SU-DHL-6 (cell line): ENCODE results near the gene SYNM.

Experiments used
- H2AFZ ChIP-seq: fragments of 200-600 bp; sonication (generic); 2 replicates; pipeline ENCODE4 v1.6.1; 2014; ENCODE audit warnings: low read depth, mild to moderate bottlenecking, moderate library complexity, mixed read lengths, antibody characterized with exemption, low read length; ENCODE audit not compliant: severe bottlenecking
- H3F3A ChIP-seq: fragments of 200-600 bp; shearing (Covaris generic); 2 replicates; pipeline ENCODE4 v1.6.0; 2016; ENCODE audit warnings: antibody characterized with exemption, mild to moderate bottlenecking; ENCODE audit not compliant: insufficient read depth
- H3K27ac ChIP-seq: fragments of 200-600 bp; sonication (generic); 2 replicates; pipeline ENCODE4 v1.5.1; 2016; ENCODE audit warnings: low read depth, mild to moderate bottlenecking, low read length, moderate library complexity, mixed read lengths
- H3K27me3 ChIP-seq: fragments of 200-600 bp; sonication (generic), shearing (Covaris generic); 2 replicates; pipeline ENCODE4 v1.6.0; 2014; ENCODE audit warnings: mild to moderate bottlenecking, low read length
- H3K36me3 ChIP-seq: fragments of 200-600 bp; sonication (generic); 2 replicates; pipeline ENCODE4 v1.6.1; 2014; ENCODE audit warnings: mild to moderate bottlenecking, low read length, mixed read lengths
- H3K4me2 ChIP-seq: fragments of 300-600, 200-600 bp; shearing (Covaris generic), sonication (generic); 2 replicates; pipeline ENCODE4 v1.6.0; 2014; ENCODE audit warnings: low read length, low read depth, mild to moderate bottlenecking; ENCODE audit not compliant: poor library complexity, severe bottlenecking
- H3K4me3 ChIP-seq: fragments of 200-600 bp; sonication (generic); 2 replicates; pipeline ENCODE4 v1.5.1; 2014; ENCODE audit warnings: antibody characterized with exemption, low read length, mild to moderate bottlenecking, mixed read lengths; ENCODE audit not compliant: insufficient read depth, poor library complexity, severe bottlenecking
- H3K79me2 ChIP-seq: fragments of 200-600 bp; sonication (generic); 2 replicates; pipeline ENCODE4 v1.6.1; 2014; ENCODE audit warnings: mild to moderate bottlenecking, low read length, moderate library complexity; ENCODE audit not compliant: insufficient read depth
- H3K9ac ChIP-seq: fragments of 200-600 bp; sonication (generic); 2 replicates; pipeline ENCODE4 v1.7.0; 2014; ENCODE audit warnings: mild to moderate bottlenecking, low read length
- H3K9me2 ChIP-seq: fragments of 200-600 bp; sonication (generic); replicated peaks from 2 replicates; pipeline ENCODE4 v1.6.1; 2014; ENCODE audit warnings: low read length; ENCODE audit not compliant: insufficient read depth
- H3K9me3 ChIP-seq: fragments of 200-600 bp; sonication (generic); 2 replicates; pipeline ENCODE4 v1.6.1; 2014; ENCODE audit warnings: low read length, mixed read lengths; ENCODE audit not compliant: insufficient read depth
- H4K20me1 ChIP-seq: fragments of 200-600 bp; sonication (generic); 2 replicates; pipeline ENCODE4 v1.6.1; 2014; ENCODE audit warnings: low read depth, mild to moderate bottlenecking, antibody characterized with exemption, low read length, moderate library complexity, mixed read lengths
- CTCF ChIP-seq: fragments of 200-600 bp; sonication (generic); IDR thresholded peaks from one replicate; pipeline ENCODE4 v1.5.1; 2017; ENCODE audit warnings: antibody characterized with exemption, mild to moderate bottlenecking, low read length, moderate library complexity; ENCODE audit not compliant: insufficient read depth, poor library complexity, severe bottlenecking
- EZH2phosphoT487 ChIP-seq: fragments of 200-600 bp; sonication (generic), shearing (Covaris generic); conservative IDR thresholded peaks from 2 replicates; pipeline ENCODE4 v1.6.1; 2018; ENCODE audit warnings: mild to moderate bottlenecking, antibody characterized with exemption, low read length, moderate library complexity, mixed read lengths

SYNM gene

GRCh38 chr15:99097441-99098410 lies 7.2 kb upstream of the SYNM start:
- TF ChIP-seq CTCF = no peak
- TF ChIP-seq EZH2phosphoT487 = no peak
- no peak overlapping the region for H2AFZ ChIP-seq
- H3K4me2 ChIP-seq = no peak overlapping the region

GRCh38 chr15:99098426-99098825 lies 6.5 kb upstream of the SYNM start:
- Histone ChIP-seq H3K4me2 (no peak overlapping the region), H3K9ac (no peak overlapping the region), H3K79me2 (no peaks in the 10 kb centered on the region), H3K36me3 (no peaks in the 10 kb centered on the region), H4K20me1 (no peaks in the 10 kb centered on the region), H3K9me2 (no peaks in the 10 kb centered on the region), H2AFZ (no peak overlapping the region), H3K4me3 (no peak overlapping the region), H3F3A (no peaks in the 10 kb centered on the region), H3K9me3 (no peaks in the 10 kb centered on the region), H3K27me3 (no peaks in the 10 kb centered on the region), H3K27ac (no peak overlapping the region)
- no peak for TF ChIP-seq CTCF
- no peak for TF ChIP-seq EZH2phosphoT487

More at GRCh38 chr15:99097441-99098410, 7.2 kb upstream of the SYNM start:
- Histone ChIP-seq H3K36me3 (no peaks in the 10 kb centered on the region), H4K20me1 (no peaks in the 10 kb centered on the region), H3F3A (no peaks in the 10 kb centered on the region), H3K9me3 (no peaks in the 10 kb centered on the region), H3K9me2 (no peaks in the 10 kb centered on the region), H3K9ac (no peak overlapping the region), H3K4me3 (no peak overlapping the region), H3K27ac (no peak overlapping the region), H3K27me3 (no peaks in the 10 kb centered on the region), H3K79me2 (no peaks in the 10 kb centered on the region)

- Histone ChIP-seq H3K27me3 (no peaks in the 10 kb centered on the region), H3K36me3 (no peaks in the 10 kb centered on the region), H3K4me2 (no peak overlapping the region), H3K9me2 (no peaks in the 10 kb centered on the region), H4K20me1 (no peaks in the 10 kb centered on the region), H3K9me3 (no peaks in the 10 kb centered on the region), H3K27ac (no peak overlapping the region), H3F3A (no peaks in the 10 kb centered on the region), H3K4me3 (no peak overlapping the region), H2AFZ (no peak overlapping the region), H3K9ac (no peak overlapping the region), H3K79me2 (no peaks in the 10 kb centered on the region)
- TF ChIP-seq CTCF (no peak), EZH2phosphoT487 (no peak)
Measured at GRCh38 chr15:99098991-99099390, 5.9 kb upstream of the SYNM start.
